Measurements from ENCODE around the gene TLR6. TPM values are rescaled to one million over a fixed set of nuclear protein-coding genes. Genes with fewer than 3 reads are reported as not detected.

Gene TLR6
- total and polyA plus RNA-seq, 3 donors from 2014 or later = 0.47 to 1.8 (median 1.2) TPM

- Histone ChIP-seq H3K27ac (no peak overlapping the region), H3K27me3 (no peaks in the 10 kb centered on the region), H3K36me3 (ENCODE audit: low read depth, missing control alignments) (no peaks in the 10 kb centered on the region), H3K4me3 (no peak overlapping the region), H3K9me3 (no peaks in the 10 kb centered on the region), H3K4me1 (no peaks in the 10 kb centered on the region)
- no peak for DNase-seq
- TF ChIP-seq CTCF (IDR thresholded peaks at IDR 0.05) = no peak
- no peak for TF ChIP-seq POLR2A (IDR thresholded peaks at IDR 0.05)
- intact Hi-C loops (cut with DNase I; ENCODE audit: low total_unique reads) = no loop called here
Measured at GRCh38 chr4:38831653-38832052, 25.0 kb downstream of the TLR6 start.

- no peaks in the 10 kb centered on the region for H3K36me3 ChIP-seq (ENCODE audit: low read depth, missing control alignments)
- no peak for DNase-seq
- intact Hi-C loops (cut with DNase I; ENCODE audit: low total_unique reads) = no loop called here
- H3K27ac ChIP-seq = no peak overlapping the region
- no peak for TF ChIP-seq CTCF (IDR thresholded peaks at IDR 0.05)
- TF ChIP-seq POLR2A (IDR thresholded peaks at IDR 0.05) = no peak
- 91 to 95% methylated on average over 5 of the region's 5 CpGs for WGBS, 2 donors
- no peak overlapping the region for H3K4me3 ChIP-seq
- H3K4me1 ChIP-seq = no peaks in the 10 kb centered on the region
- H3K27me3 ChIP-seq = no peaks in the 10 kb centered on the region
- H3K9me3 ChIP-seq = no peaks in the 10 kb centered on the region
Measured at GRCh38 chr4:38829237-38829636, 27.4 kb downstream of the TLR6 start.

GRCh38 chr4:38823766-38824165, 32.9 kb downstream of the TLR6 start:
- no peak overlapping the region for H3K4me3 ChIP-seq
- TF ChIP-seq CTCF (IDR thresholded peaks at IDR 0.05) = no peak
- no peak for TF ChIP-seq POLR2A (IDR thresholded peaks at IDR 0.05)
- no peaks in the 10 kb centered on the region for H3K27me3 ChIP-seq
- intact Hi-C loops (cut with DNase I; ENCODE audit: low total_unique reads) = no loop called here
- H3K9me3 ChIP-seq = no peaks in the 10 kb centered on the region
- no peaks in the 10 kb centered on the region for H3K36me3 ChIP-seq (ENCODE audit: low read depth, missing control alignments)
- no peaks in the 10 kb centered on the region for H3K4me1 ChIP-seq
- H3K27ac ChIP-seq = no peak overlapping the region
- 58 to 77% methylated on average over 10 to 27 of the region's 27 CpGs for WGBS, 2 donors
- DNase-seq = no peak

DNA sequence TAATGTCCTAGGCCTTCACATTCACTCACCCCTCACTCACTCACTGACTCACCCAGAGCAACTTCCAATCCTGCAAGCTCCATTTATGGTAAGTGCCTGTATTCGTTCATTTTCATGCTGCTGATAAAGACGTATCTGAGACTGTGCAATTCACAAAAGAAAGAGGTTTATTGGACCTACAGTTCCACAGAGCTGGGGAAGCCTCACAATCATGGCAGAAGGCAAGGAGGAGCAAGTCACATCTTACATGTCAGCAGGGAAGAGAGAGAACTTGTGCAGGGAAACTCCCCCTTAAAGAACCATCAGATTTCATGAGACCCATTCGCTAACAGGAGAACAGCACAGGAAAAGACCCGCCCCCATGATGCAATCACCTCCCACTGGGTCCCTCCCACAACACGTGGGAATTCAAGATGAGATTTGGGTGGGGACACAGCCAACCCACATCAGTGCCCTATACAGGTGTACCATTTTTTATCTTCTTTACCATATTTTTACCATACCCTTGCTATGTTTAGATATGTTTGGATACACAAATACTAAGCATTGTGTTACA, 33.8 kb downstream of the TLR6 start:
- Histone ChIP-seq H3K27me3 (no peaks in the 10 kb centered on the region), H3K36me3 (ENCODE audit: low read depth, missing control alignments) (no peaks in the 10 kb centered on the region), H3K4me1 (no peaks in the 10 kb centered on the region), H3K9me3 (no peaks in the 10 kb centered on the region), H3K27ac (no peak overlapping the region), H3K4me3 (no peak overlapping the region)
- TF ChIP-seq CTCF (IDR thresholded peaks at IDR 0.05) (no peak), POLR2A (IDR thresholded peaks at IDR 0.05) (no peak)
- WGBS, 2 donors = 71 to 85% methylated on average over 5 of the region's 5 CpGs
- intact Hi-C loops (cut with DNase I; ENCODE audit: low total_unique reads) = no loop called here
- no peak for DNase-seq

DNA sequence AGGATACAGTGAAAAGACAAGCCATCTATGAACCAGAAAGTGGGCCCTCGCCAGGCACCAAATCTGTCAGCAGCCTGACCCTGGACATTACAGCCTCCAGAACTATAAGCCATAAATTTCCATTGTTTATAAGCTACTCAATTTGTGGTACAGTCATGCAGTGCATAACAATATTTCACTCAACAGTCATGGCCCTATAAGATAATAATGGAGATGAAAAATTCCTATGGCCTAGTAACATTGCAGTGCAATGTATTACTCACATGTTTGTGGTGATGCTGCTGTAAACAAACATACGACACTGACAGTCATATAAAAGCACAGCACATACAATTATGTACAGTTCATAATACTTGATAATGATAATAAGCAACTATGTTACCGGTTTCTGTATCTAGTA, 34.9 kb downstream of the TLR6 start:
- Histone ChIP-seq H3K27ac (no peak overlapping the region), H3K27me3 (no peaks in the 10 kb centered on the region), H3K4me3 (no peak overlapping the region), H3K9me3 (no peaks in the 10 kb centered on the region), H3K4me1 (no peaks in the 10 kb centered on the region), H3K36me3 (ENCODE audit: low read depth, missing control alignments) (no peaks in the 10 kb centered on the region)
- no peak for DNase-seq
- intact Hi-C loops (cut with DNase I; ENCODE audit: low total_unique reads) = no loop called here
- WGBS, 2 donors = 91 to 95% methylated on average over 3 of the region's 3 CpGs
- no peak for TF ChIP-seq POLR2A (IDR thresholded peaks at IDR 0.05)
- no peak for TF ChIP-seq CTCF (IDR thresholded peaks at IDR 0.05)

Measured in testis (tissue), 3 donors.